HFFc6 (cell line): ENCODE measurements around the gene LAMA2. TPM values are rescaled to one million over a fixed set of nuclear protein-coding genes. Genes with fewer than 3 reads are reported as not detected.

ENCODE experiments used
- DNase-seq: peaks from one replicate; pipeline ENCODE4 v3.0.0-alpha.2; 2018
- H3K27ac Mint-ChIP-seq: 2 replicates; pipeline ENCODE4 v1.8.0; 2020; ENCODE audit warnings: mild to moderate bottlenecking, mixed read lengths
- H3K27me3 Mint-ChIP-seq: 2 replicates; pipeline ENCODE4 v1.8.0; 2021; ENCODE audit warnings: mild to moderate bottlenecking, moderate library complexity, mixed read lengths; ENCODE audit not compliant: insufficient read depth
- H3K36me3 Mint-ChIP-seq: 2 replicates; pipeline ENCODE4 v1.8.0; 2021; ENCODE audit warnings: low read depth, mixed read lengths
- H3K4me1 Mint-ChIP-seq: 2 replicates; pipeline ENCODE4 v1.8.0; 2020; ENCODE audit warnings: low read depth, mixed read lengths
- H3K4me3 Mint-ChIP-seq: 2 replicates; pipeline ENCODE4 v1.8.0; 2020; ENCODE audit warnings: mild to moderate bottlenecking, moderate library complexity, mixed read lengths
- H3K9me3 Mint-ChIP-seq: 2 replicates; pipeline ENCODE4 v1.8.0; 2020; ENCODE audit warnings: mild to moderate bottlenecking, mixed read lengths
- CTCF ChIP-seq: fragments of 200-600 bp; sonication (generic); IDR thresholded peaks from 2 replicates; pipeline ENCODE4 v1.5.0; 2021; ENCODE audit warnings: antibody characterized with exemption, mild to moderate bottlenecking
- total RNA-seq, 6 experiments: library from RNA; stranded (reverse); fragmentation: NEBNext Ultra II Directional; extraction: Animal tissue kit (Norgen Biotek cat#: 25700); gene quantifications; 2 replicates in 1 of 6; 3 replicates in 5 of 6; pipeline ENCODE4 v1.2.3, GENCODE V29; 2021

LAMA2 gene
- total RNA-seq, 6 experiments from 2014 or later = 8.2 to 14.3 (median 10.5) TPM

GRCh38 chr6:129257196-129257595 lies 374.3 kb downstream of the LAMA2 start:
- Mint-ChIP-seq H3K4me1 (peaks cover 26% of the 10 kb centered on the region), H3K9me3 (no peaks in the 10 kb centered on the region), H3K4me3 (no peak overlapping the region), H3K36me3 (no peaks in the 10 kb centered on the region), H3K27ac (no peak overlapping the region), H3K27me3 (no peaks in the 10 kb centered on the region)
- TF ChIP-seq CTCF = no peak
- DNase-seq = no peak

GRCh38 chr6:129262661-129263060 lies 379.7 kb downstream of the LAMA2 start:
- H3K9me3 Mint-ChIP-seq = no peaks in the 10 kb centered on the region
- H3K27me3 Mint-ChIP-seq = no peaks in the 10 kb centered on the region
- H3K4me1 Mint-ChIP-seq = peaks cover 9% of the 10 kb centered on the region
- no peak overlapping the region for H3K4me3 Mint-ChIP-seq
- no peak for DNase-seq
- H3K27ac Mint-ChIP-seq = no peak overlapping the region
- no peaks in the 10 kb centered on the region for H3K36me3 Mint-ChIP-seq
- TF ChIP-seq CTCF = no peak

- no peak for TF ChIP-seq CTCF
- Mint-ChIP-seq H3K4me3 (no peak overlapping the region), H3K27me3 (no peaks in the 10 kb centered on the region), H3K9me3 (no peaks in the 10 kb centered on the region), H3K36me3 (no peaks in the 10 kb centered on the region), H3K27ac (no peak overlapping the region), H3K4me1 (peaks cover 4% of the 10 kb centered on the region)
- no peak for DNase-seq
Observed at GRCh38 chr6:129263176-129263575, 380.2 kb downstream of the LAMA2 start.

- no peaks in the 10 kb centered on the region for H3K27me3 Mint-ChIP-seq
- H3K36me3 Mint-ChIP-seq = no peaks in the 10 kb centered on the region
- H3K9me3 Mint-ChIP-seq = no peaks in the 10 kb centered on the region
- DNase-seq = peak; percentile 3
- H3K4me3 Mint-ChIP-seq = no peak overlapping the region
- TF ChIP-seq CTCF = no peak
- H3K4me1 Mint-ChIP-seq = no peaks in the 10 kb centered on the region
- no peak overlapping the region for H3K27ac Mint-ChIP-seq
Observed at GRCh38 chr6:129264480-129265045, 381.6 kb downstream of the LAMA2 start.

- no peak overlapping the region for H3K4me3 Mint-ChIP-seq
- TF ChIP-seq CTCF = no peak
- no peaks in the 10 kb centered on the region for H3K27me3 Mint-ChIP-seq
- DNase-seq = no peak
- no peak overlapping the region for H3K27ac Mint-ChIP-seq
- no peaks in the 10 kb centered on the region for H3K4me1 Mint-ChIP-seq
- H3K9me3 Mint-ChIP-seq = no peaks in the 10 kb centered on the region
- no peaks in the 10 kb centered on the region for H3K36me3 Mint-ChIP-seq
Observed at GRCh38 chr6:129267028-129267427, 384.1 kb downstream of the LAMA2 start.

- H3K36me3 Mint-ChIP-seq = no peaks in the 10 kb centered on the region
- H3K27ac Mint-ChIP-seq = no peak overlapping the region
Observed at GRCh38 chr6:129269076-129269475, 386.1 kb downstream of the LAMA2 start.

More at GRCh38 chr6:129269076-129269475, 386.1 kb downstream of the LAMA2 start:
- no peak overlapping the region for H3K4me3 Mint-ChIP-seq
- no peaks in the 10 kb centered on the region for H3K27me3 Mint-ChIP-seq
- DNase-seq = no peak
- no peaks in the 10 kb centered on the region for H3K9me3 Mint-ChIP-seq
- no peak for TF ChIP-seq CTCF
- H3K4me1 Mint-ChIP-seq = no peaks in the 10 kb centered on the region
